NCI-H187 treated with DMSO at 0.1 percent for 48 hours (cell line): ENCODE data around the gene ANKRD65.
"Not testable (repeated sequence)": the region's sequence is repeated elsewhere in the genome, so short reads cannot be mapped to it uniquely, and the experiment has no call there.

Experiments used
- DNase-seq: peaks from one replicate; lab custom pipeline; 2025; lab: John Stamatoyannopoulos, UW

Gene ANKRD65

DNA sequence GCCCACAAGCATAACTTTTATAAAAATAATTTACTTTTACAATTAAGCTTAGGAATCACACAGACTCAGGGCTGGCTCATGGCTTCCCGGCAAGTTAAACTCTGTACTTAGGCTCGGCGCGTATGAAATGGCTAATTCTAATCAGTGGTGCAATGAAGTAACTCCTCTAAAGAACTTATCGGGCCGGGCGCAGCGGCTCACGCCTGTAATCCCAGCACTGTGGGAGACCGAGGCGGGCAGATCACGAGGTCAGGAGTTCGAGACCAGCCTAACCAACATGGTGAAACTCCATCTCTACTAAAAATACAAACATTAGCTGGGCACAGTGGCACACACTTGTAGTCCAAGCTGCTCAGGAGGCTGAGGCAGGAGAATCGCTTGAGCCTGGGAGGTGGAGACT, 51.0 kb downstream of the ANKRD65 start:
- DNase-seq, result not testable (repeated sequence)
